ENCODE measurements around the gene PXT1. TPM values are rescaled to one million over a fixed set of nuclear protein-coding genes. Genes with fewer than 3 reads are reported as not detected.

Gene PXT1
- total and polyA plus RNA-seq, 9 of the 15 experiments (the other 6 are each of a cell fraction or from before 2014, with no cell fraction given), result 0.09 to 0.11 (median 0.10) TPM; not detected in 5

- TF ChIP-seq GTF3C2 (IDR thresholded peaks at IDR 0.05; ENCODE audit: borderline replicate concordance, extremely low read depth, insufficient read length) (no peak), ZNF3 (CRISPR knock-in tag; IDR thresholded peaks at IDR 0.05) (no peak), ZNF518B (CRISPR knock-in tag; IDR thresholded peaks at IDR 0.05) (no peak), RREB1 (CRISPR knock-in tag; IDR thresholded peaks at IDR 0.05) (no peak), KDM1A (IDR thresholded peaks at IDR 0.05) (peak in 1 of 2 experiments; percentile 36; a peak in 1 of 4 replicates), NUFIP1 (IDR thresholded peaks at IDR 0.05; ENCODE audit: partially characterized antibody) (no peak), ZNF76 (CRISPR knock-in tag; IDR thresholded peaks at IDR 0.05; ENCODE audit: borderline replicate concordance) (no peak), RBM14 (IDR thresholded peaks at IDR 0.05; ENCODE audit: borderline replicate concordance, insufficient read depth, low read depth, low read length) (no peak), NFYB (IDR thresholded peaks at IDR 0.05; ENCODE audit: extremely low read depth, insufficient read length) (no peak), ZNF431 (CRISPR knock-in tag; IDR thresholded peaks at IDR 0.05) (no peak), NR0B1 (IDR thresholded peaks at IDR 0.05; ENCODE audit: partially characterized antibody) (no peak)
- TF ChIP-seq, protein P1, sequence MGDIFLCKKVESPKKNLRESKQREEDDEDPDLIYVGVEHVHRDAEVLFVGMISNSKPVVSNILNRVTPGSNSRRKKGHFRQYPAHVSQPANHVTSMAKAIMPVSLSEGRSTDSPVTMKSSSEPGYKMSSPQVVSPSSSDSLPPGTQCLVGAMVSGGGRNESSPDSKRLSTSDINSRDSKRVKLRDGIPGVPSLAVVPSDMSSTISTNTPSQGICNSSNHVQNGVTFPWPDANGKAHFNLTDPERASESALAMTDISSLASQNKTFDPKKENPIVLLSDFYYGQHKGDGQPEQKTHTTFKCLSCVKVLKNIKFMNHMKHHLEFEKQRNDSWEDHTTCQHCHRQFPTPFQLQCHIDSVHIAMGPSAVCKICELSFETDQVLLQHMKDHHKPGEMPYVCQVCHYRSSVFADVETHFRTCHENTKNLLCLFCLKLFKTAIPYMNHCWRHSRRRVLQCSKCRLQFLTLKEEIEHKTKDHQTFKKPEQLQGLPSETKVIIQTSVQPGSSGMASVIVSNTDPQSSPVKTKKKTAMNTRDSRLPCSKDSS (IDR thresholded peaks at IDR 0.05; ENCODE audit: low read depth, partially characterized antibody), result no peak
These were observed 95.0 kb downstream of the PXT1 start (continued) for GRCh38 chr6:36347621-36348020.
